PC-3 (cell line): ENCODE results near the gene GDA.

ENCODE experiments used
- EZH2 ChIP-seq: fragments of 300-600 bp; sonication (generic); IDR thresholded peaks from one replicate; pipeline ENCODE4 v1.6.1; 2017; ENCODE audit warnings: antibody characterized with exemption, mild to moderate bottlenecking, low read length; ENCODE audit not compliant: unreplicated experiment
- TF ChIP-seq, protein P1 (sequence below): fragments of 300-600 bp; sonication (generic); conservative IDR thresholded peaks from 2 replicates; pipeline ENCODE4 v1.5.1; 2017; ENCODE audit warnings: antibody characterized with exemption, low read depth, mild to moderate bottlenecking, low read length

GRCh38 chr9:72204062-72204461, 54.8 kb downstream of the GDA start:
- TF ChIP-seq EZH2 = no peak
- TF ChIP-seq, protein P1, sequence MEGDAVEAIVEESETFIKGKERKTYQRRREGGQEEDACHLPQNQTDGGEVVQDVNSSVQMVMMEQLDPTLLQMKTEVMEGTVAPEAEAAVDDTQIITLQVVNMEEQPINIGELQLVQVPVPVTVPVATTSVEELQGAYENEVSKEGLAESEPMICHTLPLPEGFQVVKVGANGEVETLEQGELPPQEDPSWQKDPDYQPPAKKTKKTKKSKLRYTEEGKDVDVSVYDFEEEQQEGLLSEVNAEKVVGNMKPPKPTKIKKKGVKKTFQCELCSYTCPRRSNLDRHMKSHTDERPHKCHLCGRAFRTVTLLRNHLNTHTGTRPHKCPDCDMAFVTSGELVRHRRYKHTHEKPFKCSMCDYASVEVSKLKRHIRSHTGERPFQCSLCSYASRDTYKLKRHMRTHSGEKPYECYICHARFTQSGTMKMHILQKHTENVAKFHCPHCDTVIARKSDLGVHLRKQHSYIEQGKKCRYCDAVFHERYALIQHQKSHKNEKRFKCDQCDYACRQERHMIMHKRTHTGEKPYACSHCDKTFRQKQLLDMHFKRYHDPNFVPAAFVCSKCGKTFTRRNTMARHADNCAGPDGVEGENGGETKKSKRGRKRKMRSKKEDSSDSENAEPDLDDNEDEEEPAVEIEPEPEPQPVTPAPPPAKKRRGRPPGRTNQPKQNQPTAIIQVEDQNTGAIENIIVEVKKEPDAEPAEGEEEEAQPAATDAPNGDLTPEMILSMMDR = no peak
